HG03342 (cell line): ENCODE results near the gene HMG20B.
A peak's percentile ranks its signal among the peaks of the same experiment; 100 is the strongest.
"Not testable (repeated sequence)": the region's sequence is repeated elsewhere in the genome, so short reads cannot be mapped to it uniquely, and the experiment has no call there.

Experiments used
- ATAC-seq: cut with Tn5 transposase; IDR thresholded peaks from one replicate; pipeline ENCODE4 v1.9.1; 2021; ENCODE audit warnings: mild to moderate bottlenecking, moderate library complexity; ENCODE audit not compliant: unreplicated experiment

The HMG20B gene

GRCh38 chr19:3555653-3556422 lies 16.9 kb upstream of the HMG20B start:
- ATAC-seq, result no peak

- no peak for ATAC-seq
Measured at GRCh38 chr19:3556423-3556977, 16.2 kb upstream of the HMG20B start.

DNA sequence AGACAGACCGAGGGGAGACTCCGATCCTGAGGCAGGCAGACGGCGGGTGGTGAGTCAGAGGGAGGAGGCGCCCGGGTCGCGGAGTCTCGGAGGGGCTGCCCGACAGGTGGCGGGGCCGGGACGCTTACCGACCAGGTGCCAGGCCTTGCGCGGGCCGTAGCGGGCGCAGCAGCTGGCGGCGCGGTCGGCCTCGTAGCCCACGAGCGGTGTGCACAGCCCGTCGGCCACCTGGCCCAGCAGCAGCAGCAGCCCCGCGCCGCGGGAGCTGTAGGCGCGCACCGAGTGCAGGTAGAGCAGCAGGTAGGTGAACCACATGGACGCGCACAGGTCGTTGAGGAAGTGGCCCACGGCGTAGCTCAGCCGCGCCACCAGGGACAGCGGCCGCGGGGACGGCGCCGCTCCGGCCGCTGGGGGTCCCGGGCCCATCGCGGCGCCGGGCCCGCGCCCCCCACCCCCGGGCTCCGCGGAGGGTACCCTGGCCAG lies 15.7 kb upstream of the HMG20B start:
- ATAC-seq, result peak; percentile 26

- ATAC-seq, result peak; percentile 71
Measured at GRCh38 chr19:3557461-3558248, 15.1 kb upstream of the HMG20B start, which contains the start of gene MFSD12. Gene MFSD12, minus strand, starts transcription at chr19:3557586. Its CDS starts 183 bp downstream, at chr19:3557403.

GRCh38 chr19:3563709-3564524 lies 8.8 kb upstream of the HMG20B start:
- ATAC-seq, result no peak

DNA sequence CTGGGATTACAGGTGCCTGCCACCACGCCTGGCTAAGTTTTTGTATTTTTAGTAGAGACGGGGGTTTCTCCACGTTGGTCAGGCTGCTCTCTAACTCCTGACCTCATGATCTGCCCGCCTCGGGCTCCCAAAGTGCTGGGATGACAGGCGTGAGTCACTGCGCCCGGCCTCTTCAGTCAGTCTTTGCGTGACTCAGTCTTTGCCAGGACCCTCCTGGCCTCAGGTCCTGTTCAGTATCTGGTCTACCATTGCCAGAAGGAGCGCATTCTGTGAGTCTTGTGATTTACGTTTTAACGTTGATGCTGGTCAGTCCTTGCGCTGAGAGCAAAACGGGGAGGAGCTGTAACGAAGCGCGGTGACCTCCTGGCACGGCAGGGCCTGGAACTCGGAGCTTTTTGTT lies 7.6 kb upstream of the HMG20B start:
- no peak for ATAC-seq

DNA sequence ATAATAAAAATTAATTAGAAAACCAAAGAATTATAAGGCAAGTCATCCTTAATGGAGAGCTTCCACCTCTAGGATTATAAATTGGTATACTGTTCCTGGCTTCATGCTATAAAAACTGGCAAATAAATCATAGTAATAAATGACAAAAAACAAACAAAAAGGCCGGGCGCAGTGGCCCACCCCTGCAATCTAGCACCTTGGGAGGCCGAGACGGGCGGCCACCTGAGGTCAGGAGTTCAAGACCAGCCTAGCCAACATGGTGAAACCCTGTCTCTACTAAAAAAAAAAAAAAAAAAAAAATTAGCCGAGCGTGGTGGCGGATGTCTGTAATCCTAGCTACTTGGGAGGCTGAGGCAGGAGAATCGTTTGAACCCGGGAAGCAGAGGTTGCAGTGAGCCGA lies 2.7 kb upstream of the HMG20B start:
- not testable (repeated sequence) for ATAC-seq

- no peak for ATAC-seq
Measured at GRCh38 chr19:3570606-3571011, 2.1 kb upstream of the HMG20B start.

GRCh38 chr19:3572132-3572854 lies 451 bp upstream of the HMG20B start:
- peak; percentile 86 for ATAC-seq

GRCh38 chr19:3573162-3573857 lies 566 bp downstream of the HMG20B start:
- peak; percentile 0 for ATAC-seq

DNA sequence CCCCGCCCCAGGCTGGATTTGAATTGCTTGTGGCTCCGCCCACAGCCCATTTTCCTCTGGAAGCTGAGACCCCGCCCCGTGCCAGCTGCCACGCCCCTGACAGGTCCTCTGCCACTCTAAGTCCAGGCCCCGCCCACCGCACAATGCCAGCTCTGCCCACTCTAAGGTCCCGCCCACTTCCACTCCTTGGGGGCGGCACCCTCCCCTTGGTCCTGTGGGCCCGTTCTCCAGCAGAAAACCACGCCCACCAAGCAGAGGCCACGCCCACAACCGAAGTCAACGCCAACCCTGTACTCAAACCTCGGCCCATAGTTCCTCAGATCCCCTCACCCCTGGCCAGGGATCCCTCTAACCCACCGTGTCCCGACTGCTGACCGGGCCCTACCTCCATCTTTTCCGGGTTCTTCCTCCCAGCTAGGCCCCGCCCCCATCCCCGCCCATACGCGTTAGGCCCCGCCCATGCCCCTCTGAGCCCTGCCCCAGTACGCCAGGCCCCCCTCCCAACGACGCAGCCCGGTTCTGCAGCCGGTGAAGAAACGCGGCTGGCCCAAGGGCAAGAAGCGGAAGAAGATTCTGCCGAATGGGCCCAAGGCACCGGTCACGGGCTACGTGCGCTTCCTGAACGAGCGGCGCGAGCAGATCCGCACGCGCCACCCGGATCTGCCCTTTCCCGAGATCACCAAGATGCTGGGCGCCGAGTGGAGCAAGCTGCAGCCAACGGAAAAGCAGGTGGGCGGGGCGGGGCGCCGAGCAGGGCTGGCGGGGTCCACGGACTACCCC lies 1.3 kb downstream of the HMG20B start:
- no peak for ATAC-seq

DNA sequence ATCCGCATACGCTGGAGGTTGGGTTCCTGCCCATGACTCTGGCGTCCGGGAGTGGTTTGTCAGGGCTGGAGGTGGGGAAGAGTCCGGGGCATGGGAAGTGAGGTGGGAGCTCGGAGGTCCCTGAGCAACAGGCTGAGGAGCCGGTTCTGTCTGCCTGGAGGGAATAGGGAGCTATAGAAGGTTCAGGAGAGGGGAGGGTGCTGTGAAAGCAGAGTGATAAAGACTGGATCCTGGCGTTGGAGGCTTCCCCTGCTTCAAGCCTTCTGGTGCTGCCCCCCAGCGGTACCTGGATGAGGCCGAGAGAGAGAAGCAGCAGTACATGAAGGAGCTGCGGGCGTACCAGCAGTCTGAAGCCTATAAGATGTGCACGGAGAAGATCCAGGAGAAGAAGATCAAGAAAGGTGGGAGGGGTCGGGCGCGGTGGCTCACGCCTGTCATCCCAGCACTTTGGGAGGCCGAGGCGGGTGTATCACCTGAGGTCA lies 2.6 kb downstream of the HMG20B start:
- ATAC-seq, result no peak

- ATAC-seq, result no peak
Measured at GRCh38 chr19:3575949-3576673, 3.4 kb downstream of the HMG20B start.

GRCh38 chr19:3576696-3577443 lies 4.1 kb downstream of the HMG20B start:
- ATAC-seq, result no peak

DNA sequence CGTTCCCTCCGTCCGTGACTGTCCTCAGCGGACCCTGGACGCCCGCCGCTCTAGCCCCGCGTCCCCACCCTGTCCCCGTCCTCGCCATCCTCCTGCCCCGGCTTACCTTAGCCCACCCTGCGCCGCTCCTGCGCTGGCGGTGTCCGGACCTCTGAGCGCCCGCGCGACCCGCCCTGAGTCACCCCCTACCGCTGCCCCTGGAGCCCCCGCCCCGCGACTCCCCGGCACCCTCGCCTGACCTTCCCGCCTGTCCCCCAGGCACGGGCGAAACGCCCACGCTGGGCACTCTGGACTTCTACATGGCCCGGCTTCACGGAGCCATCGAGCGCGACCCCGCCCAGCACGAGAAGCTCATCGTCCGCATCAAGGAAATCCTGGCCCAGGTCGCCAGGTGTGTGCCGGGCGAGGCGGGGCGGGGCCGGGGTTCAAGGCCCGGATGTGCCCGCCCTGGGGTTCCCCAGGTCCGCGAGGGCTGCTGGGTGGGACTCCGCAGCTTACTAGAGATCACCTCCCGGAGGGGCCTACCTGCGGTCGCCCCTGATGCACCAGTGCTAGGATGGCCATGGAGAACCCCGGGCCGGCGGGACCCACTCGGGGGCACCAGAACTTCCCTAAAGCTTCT lies 5.1 kb downstream of the HMG20B start:
- ATAC-seq, result no peak

DNA sequence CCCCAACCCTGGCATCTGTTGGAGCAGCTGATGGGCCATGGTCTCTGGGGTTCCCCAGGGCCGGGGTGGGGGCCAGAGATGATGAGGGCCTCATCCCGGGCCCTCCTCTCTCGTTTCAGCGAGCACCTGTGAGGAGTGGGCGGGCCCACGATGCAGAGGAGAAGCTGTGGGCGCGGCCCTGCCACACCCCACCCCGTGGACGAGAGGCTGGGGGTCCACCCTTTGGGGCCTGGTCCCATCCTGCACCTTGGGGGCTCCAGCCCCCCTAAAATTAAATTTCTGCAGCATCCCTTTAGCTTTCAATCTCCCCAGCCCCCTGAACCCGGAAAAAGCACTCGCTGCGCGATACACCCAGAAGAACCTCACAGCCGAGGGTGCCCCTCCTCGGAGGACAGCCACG lies 5.6 kb downstream of the HMG20B start:
- no peak for ATAC-seq
